Measurements from ENCODE around the gene GLP1R.

The GLP1R gene

DNA sequence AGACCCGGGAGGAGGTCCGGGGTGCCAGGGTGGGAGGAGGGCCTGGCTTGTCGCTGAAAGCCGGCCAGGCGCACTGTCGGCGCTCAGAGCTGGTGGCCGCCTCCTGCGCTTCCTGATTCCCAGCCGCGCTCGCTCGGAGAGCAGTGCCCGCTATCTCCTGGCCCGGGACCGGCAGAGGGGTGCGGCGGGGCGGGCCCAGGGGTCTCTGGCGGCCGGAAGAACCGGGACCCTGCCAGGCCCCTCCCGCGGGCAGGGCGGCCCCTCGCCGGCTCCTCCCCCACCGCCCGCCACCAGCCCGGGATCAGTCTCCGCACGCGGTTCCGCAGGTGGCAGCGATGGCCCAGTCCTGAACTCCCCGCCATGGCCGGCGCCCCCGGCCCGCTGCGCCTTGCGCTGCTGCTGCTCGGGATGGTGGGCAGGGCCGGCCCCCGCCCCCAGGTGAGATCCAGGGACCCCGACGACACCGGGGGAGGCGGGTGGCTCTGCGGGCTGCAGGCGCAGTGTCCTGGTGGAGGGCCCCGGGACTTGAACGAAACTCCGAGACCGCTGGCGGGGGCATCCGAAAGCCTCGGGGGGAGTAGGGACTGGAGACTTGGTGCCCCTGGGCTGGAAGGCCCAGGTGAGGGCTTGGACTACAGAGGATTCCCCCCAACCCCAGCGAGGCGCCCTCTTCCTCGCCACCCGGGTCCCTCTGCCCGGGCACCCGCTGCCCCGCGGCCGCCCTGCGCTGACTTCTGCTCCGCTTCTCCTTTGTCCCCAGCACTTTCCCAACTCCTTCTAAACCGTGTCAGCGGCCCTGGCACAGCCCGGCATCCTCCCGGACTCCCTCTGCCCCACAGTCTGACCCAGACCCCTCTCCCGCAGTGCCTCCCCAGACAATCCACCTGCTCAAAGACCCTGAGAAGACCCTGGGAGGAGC, at the start of gene GLP1R:
GLP1R (plus strand) TSS at position 301 of the 919 bp plus-strand sequence; CDS start at position 361, 60 bp downstream.
- in situ Hi-C loops (cut with HindIII; ENCODE audit: low sequenced_read_pairs) = no loop called here

- in situ Hi-C loops (cut with HindIII; ENCODE audit: low sequenced_read_pairs) = no loop called here
Observed at GRCh38 chr6:39003072-39003471, 45.5 kb upstream of the GLP1R start.

DNA sequence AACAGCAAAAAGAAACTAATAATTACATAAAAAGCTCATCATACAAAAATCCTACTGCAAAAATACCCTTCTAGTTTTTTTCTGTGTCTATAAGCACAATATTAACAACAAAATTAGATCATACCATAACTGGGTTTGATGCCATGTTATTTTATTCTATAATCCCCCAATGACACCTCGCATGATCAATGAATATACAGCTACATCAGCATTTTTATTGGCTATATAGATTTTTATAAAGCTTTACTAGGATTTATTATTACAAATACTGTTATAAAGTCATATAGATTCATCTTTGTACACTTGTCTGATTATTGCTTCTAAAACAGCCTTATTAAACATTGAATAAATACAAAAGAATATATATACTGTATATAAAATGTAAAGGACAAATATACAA, 45.1 kb upstream of the GLP1R start:
- in situ Hi-C loops (cut with HindIII; ENCODE audit: low sequenced_read_pairs) = no loop called here

- in situ Hi-C loops (cut with HindIII; ENCODE audit: low sequenced_read_pairs) = no loop called here
Observed at GRCh38 chr6:39004801-39005200, 43.8 kb upstream of the GLP1R start.

DNA sequence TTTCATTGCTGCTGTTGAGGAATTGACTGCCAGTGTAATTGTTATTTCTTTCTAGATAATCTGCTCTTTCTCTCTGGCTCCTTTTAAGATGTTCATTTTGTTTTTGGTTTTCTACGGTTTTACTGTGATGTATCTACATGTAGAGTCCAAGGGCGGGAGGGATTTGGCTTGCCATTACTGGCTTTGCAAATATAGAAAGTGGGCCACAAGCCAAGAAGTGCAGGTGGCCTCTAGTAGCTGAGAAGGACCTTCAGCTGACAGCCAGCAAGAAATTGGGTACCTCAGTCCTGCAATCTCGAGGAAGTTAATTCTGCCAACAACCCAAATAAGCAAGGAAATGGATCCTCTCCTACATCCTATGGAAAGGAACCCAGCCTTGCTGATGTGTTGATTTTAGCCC, 42.8 kb upstream of the GLP1R start:
- in situ Hi-C loops (cut with HindIII; ENCODE audit: low sequenced_read_pairs) = no loop called here

DNA sequence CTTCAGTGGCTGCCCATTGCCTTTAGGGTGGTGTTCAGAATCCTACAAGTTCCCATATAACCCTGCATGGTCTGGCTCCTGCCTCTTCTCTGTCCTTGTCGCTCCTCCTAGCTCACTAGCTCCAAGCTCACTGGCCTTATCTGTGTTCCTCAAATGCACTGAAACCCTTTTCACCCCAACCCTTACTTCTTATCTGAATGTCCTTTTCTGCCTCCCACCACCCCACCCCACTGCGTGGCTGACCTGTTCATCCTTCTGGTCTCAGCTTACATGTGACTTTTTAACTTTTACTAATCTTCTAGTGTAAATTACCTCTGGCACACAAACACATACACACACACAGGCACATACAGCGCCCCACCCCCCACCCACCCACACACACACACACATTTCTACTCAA, 41.0 kb upstream of the GLP1R start:
- in situ Hi-C loops (cut with HindIII; ENCODE audit: low sequenced_read_pairs) = no loop called here

- in situ Hi-C loops (cut with HindIII; ENCODE audit: low sequenced_read_pairs) = no loop called here
Observed at GRCh38 chr6:39008737-39009136, 39.8 kb upstream of the GLP1R start.

GRCh38 chr6:39009476-39009875, 39.1 kb upstream of the GLP1R start:
- in situ Hi-C loops (cut with HindIII; ENCODE audit: low sequenced_read_pairs) = no loop called here

GRCh38 chr6:39016839-39017546, 31.6 kb upstream of the GLP1R start:
- in situ Hi-C loops (cut with HindIII; ENCODE audit: low sequenced_read_pairs) = no loop called here

DNA sequence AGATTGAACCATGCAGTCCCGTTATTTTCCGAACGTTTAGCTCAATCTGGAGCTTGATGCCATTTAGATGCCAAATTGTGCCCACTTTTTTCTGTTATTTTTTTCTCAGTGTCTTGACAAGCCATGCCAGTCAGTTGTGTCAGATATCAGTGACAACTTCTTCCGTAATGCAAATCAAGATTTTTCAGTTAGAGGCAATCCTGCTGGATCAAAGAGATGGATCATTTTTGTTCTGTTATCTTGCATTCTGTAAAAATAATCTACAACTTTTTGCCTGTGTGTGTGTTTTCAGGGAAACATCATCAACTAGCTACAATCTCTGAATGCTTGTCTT, 31.1 kb upstream of the GLP1R start:
- in situ Hi-C loops (cut with HindIII; ENCODE audit: low sequenced_read_pairs) = no loop called here

DNA sequence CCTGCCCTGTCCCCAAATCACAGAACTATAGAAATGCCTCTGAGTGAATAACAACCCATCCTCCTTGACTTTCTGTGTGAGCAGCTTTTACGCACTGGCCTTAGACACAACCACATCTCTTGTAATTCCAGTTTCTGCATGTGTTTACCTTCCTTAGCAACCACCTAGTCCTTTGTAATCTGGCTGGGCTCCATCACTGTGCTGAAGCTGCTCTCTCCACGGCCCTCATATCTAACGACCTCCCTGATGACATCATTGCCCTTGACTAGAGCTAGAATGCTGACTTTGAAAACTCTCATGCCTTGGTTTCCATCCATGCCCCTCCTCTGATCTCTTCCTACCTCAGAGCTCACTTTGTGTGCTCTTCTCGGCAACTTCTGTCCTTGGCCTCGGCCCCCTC, 30.5 kb upstream of the GLP1R start:
- in situ Hi-C loops (cut with HindIII; ENCODE audit: low sequenced_read_pairs) = no loop called here

DNA sequence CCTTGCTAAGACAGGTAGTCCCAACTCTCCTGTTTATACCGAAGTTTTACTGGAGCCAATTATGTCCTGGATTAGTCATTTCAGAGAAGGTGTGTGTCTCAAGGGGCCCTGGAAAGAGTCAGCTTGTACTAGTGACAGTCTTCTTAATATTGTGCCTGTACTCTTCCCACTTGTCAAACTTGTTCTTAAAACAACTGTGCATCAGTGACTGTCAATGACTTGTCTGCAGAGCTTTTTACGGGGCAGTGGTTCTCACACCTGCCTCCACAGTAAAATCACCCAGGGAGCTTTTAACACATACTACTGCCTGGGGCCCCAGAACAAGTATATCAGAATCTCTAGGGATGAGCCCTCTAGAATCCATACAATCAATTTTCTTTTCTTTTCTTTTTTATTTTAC, 28.4 kb upstream of the GLP1R start:
- in situ Hi-C loops (cut with HindIII; ENCODE audit: low sequenced_read_pairs) = no loop called here

GRCh38 chr6:39021041-39021440, 27.5 kb upstream of the GLP1R start:
- in situ Hi-C loops (cut with HindIII; ENCODE audit: low sequenced_read_pairs) = no loop called here

- in situ Hi-C loops (cut with HindIII; ENCODE audit: low sequenced_read_pairs) = no loop called here
Observed at GRCh38 chr6:39021779-39022178, 26.8 kb upstream of the GLP1R start.

DNA sequence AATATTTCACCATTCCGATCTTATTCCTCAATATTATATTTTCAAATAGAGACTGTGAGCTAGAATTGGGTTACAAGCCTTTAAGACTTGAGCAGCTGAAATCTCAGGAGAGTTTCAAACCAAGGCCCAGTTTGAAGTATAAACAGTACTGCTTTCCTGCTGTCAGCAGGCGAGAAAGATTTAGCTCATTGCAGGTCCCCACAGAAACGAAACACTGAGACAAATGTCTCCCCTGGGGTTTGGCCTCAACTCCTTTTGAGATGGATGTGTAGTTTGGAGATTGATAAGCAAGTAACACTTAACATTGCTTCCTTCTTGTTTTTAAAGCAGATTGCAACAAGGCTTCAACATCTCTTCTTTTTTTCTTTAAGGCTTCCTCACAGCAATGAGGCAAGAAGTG, 22.4 kb upstream of the GLP1R start:
- in situ Hi-C loops (cut with HindIII; ENCODE audit: low sequenced_read_pairs) = no loop called here

DNA sequence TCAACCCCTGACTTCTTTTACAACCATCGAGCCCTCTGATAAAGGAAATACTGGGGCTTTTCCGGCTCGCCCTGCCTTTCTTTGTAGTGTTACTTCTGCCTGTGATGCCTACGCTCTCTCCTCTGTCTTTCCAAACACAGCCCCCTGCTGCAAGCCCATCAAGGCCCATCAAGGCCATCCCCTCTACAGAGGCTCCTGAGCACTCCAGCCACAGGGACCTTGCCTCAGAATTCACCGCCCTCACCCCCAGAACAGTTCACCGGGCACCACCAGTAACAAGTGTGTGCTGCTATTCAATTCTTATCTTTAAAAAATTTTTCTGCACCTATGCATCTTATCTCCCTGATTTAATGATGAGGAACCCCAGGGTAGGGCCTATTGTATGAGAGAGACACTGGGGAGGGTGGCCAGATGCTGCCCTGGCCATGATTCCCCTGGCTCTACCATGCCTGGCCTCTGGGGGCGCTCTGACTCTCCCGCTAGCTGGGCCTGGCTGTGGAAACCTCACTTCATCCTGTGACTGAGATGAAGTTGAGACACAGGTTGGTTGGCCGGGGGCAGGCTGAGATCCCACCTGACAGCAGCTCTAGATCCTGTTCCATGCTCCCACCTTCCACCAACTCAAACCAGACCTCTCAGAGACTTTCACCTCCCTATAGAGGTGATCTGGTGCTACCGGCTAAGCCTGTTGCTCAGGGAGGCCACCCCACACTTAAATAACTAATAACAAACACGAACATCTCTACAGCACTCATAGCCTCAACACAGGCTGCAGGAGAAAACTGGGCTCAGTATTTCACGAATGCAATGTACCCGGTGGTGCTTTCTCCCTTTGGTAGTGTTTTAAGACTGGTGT, 19.2 kb upstream of the GLP1R start:
- in situ Hi-C loops (cut with HindIII; ENCODE audit: low sequenced_read_pairs) = no loop called here

GRCh38 chr6:39035681-39036080, 12.9 kb upstream of the GLP1R start:
- in situ Hi-C loops (cut with HindIII; ENCODE audit: low sequenced_read_pairs) = no loop called here

- in situ Hi-C loops (cut with HindIII; ENCODE audit: low sequenced_read_pairs) = no loop called here
Observed at GRCh38 chr6:39037082-39037508, 11.5 kb upstream of the GLP1R start.

GRCh38 chr6:39037707-39038106, 10.9 kb upstream of the GLP1R start:
- in situ Hi-C loops (cut with HindIII; ENCODE audit: low sequenced_read_pairs) = no loop called here

DNA sequence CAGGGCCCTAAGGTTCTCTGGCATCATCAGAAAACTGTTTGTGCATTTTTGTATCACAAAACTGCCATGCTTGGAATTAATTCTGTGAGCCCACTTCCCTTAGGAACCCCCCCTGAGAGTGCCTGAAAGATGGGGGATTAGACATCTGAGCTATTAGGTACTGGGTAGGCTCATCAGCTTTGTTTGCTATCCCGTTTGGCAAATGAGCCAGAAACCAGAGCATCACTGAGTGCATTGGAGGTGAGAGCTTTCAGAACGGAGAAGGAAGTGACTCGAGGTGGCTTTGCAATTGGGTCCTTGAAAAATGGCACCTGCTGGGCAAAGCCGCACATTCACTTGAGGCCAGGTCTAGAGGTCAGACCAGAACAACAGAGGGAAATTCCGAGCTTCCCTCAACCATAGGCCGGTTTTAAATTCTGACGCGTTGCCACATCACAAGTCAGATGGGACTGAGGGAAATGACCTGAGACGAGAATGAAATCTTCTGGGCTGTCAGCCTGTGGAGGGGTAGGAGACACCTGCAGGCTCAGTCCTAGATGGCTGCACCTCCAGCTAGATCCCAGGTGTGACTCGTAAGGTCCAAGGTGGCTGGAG, 8.4 kb upstream of the GLP1R start:
- in situ Hi-C loops (cut with HindIII; ENCODE audit: low sequenced_read_pairs) = no loop called here

DNA sequence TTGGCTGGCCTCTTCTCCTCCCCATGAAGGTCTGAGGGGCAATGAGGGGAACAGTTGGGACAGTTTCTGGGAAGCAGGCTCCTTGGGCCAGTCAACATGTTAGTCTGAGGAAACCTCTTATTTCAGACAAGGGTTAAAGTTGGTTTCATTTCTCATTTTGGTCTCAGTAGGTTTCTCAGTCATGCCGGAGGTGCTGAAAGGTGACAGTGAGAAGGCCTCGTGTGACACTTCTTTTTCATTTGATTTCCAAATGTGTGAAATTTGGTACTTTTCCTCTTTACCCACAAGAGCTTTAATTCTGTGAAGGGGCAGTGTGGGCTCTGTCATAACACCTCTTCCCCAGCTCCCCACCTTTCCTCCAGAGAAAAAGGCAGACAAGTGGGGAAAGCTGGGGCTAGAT, 7.5 kb upstream of the GLP1R start:
- in situ Hi-C loops (cut with HindIII; ENCODE audit: low sequenced_read_pairs) = no loop called here

Measured in DLD1 (cell line).